Occipital lobe (tissue), 2 donors: ENCODE measurements around the gene ELL. TPM values are rescaled to one million over a fixed set of nuclear protein-coding genes. Genes with fewer than 3 reads are reported as not detected.
"Not testable (repeated sequence)": the region's sequence is repeated elsewhere in the genome, so short reads cannot be mapped to it uniquely, and the experiment has no call there.

Experiments used
- DNase-seq: peaks from one replicate; lab custom pipeline; 2025; lab: John Stamatoyannopoulos, UW
- total RNA-seq: library from RNA; depleted of rRNA; stranded (reverse); fragments of >200 nt; gene quantifications from one replicate; pipeline ENCODE4 v1.2.3, GENCODE V29; 2014

Gene ELL
- total RNA-seq: 6.6 TPM

- no peak for DNase-seq
Measured at GRCh38 chr19:18521692-18522123, at the start of gene ELL. Gene ELL, minus strand, starts transcription at chr19:18522070. Its CDS starts 15 bp downstream, at chr19:18522055.

- DNase-seq: no peak
Measured at GRCh38 chr19:18568367-18568766, 46.5 kb upstream of the ELL start.

- DNase-seq: no peak
Measured at GRCh38 chr19:18566953-18567352, 45.1 kb upstream of the ELL start.

GRCh38 chr19:18562086-18562485 is 40.2 kb upstream of the ELL start:
- DNase-seq: no peak

- no peak for DNase-seq
Measured at GRCh38 chr19:18559685-18560084, 37.8 kb upstream of the ELL start.

GRCh38 chr19:18558604-18559003 is 36.7 kb upstream of the ELL start:
- DNase-seq: no peak

- DNase-seq: no peak
Measured at GRCh38 chr19:18558202-18558555, 36.3 kb upstream of the ELL start.

- peak; percentile 95 for DNase-seq
Measured at GRCh38 chr19:18557411-18558201, 35.7 kb upstream of the ELL start, which contains the start of gene KXD1. Gene KXD1, plus strand, starts transcription at chr19:18557870. Its CDS starts 4,187 bp downstream, at chr19:18562057.

GRCh38 chr19:18551631-18552030 is 29.8 kb upstream of the ELL start:
- no peak for DNase-seq

GRCh38 chr19:18543814-18544475 is 22.1 kb upstream of the ELL start:
- peak; percentile 47 for DNase-seq

GRCh38 chr19:18542941-18543813 is 21.3 kb upstream of the ELL start, which contains the start of gene FKBP8:
Gene FKBP8, minus strand, starts transcription at chr19:18543573. Its CDS starts 1,603 bp downstream, at chr19:18541970.
- peak; percentile 88 for DNase-seq

GRCh38 chr19:18541992-18542940 is 20.4 kb upstream of the ELL start:
- no peak for DNase-seq

GRCh38 chr19:18541258-18541991 is 19.6 kb upstream of the ELL start:
- DNase-seq: peak; percentile 17

- DNase-seq: not testable (repeated sequence)
Measured at GRCh38 chr19:18540200-18540599, 18.3 kb upstream of the ELL start.

GRCh38 chr19:18539372-18539771 is 17.5 kb upstream of the ELL start:
- DNase-seq: no peak

GRCh38 chr19:18538115-18538514 is 16.2 kb upstream of the ELL start:
- DNase-seq: no peak

GRCh38 chr19:18537431-18537830 is 15.6 kb upstream of the ELL start:
- no peak for DNase-seq

GRCh38 chr19:18536475-18536874 is 14.6 kb upstream of the ELL start:
- DNase-seq: no peak

GRCh38 chr19:18533058-18533457 is 11.2 kb upstream of the ELL start:
- no peak for DNase-seq
